Suprapubic skin (tissue), 4 donors: ENCODE results near the gene CERS3. TPM values are rescaled to one million over a fixed set of nuclear protein-coding genes. Genes with fewer than 3 reads are reported as not detected.

Experiments
- DNase-seq, 2 donors: peaks; one replicate each; pipeline ENCODE4 v3.0.0-alpha.2; 2019; ENCODE audit warnings: low spot score in 2 of 2
- H3K27ac ChIP-seq: fragments of 200-600 bp; sonication (generic); one replicate; pipeline ENCODE4 v1.5.1; 2019
- H3K27me3 ChIP-seq: fragments of 200-600 bp; sonication (generic); one replicate; pipeline ENCODE4 v1.5.1; 2019
- H3K36me3 ChIP-seq: fragments of 200-600 bp; sonication (generic); one replicate; pipeline ENCODE4 v1.5.1; 2019
- H3K4me1 ChIP-seq: fragments of 200-600 bp; sonication (generic); one replicate; pipeline ENCODE4 v1.5.1; 2019
- H3K4me3 ChIP-seq: fragments of 200-600 bp; sonication (generic); one replicate; pipeline ENCODE4 v1.5.1; 2019; ENCODE audit warnings: mild to moderate bottlenecking
- H3K9me3 ChIP-seq: fragments of 200-600 bp; sonication (generic); one replicate; pipeline ENCODE4 v1.5.1; 2019
- EP300 ChIP-seq: sonication (generic); formaldehyde crosslinking; IDR thresholded peaks from one replicate; pipeline ENCODE4 v1.6.1; 2017; ENCODE audit warnings: antibody characterized with exemption
- POLR2A ChIP-seq, 2 donors: fragments of 450-650 bp; IDR thresholded peaks; one replicate each; pipeline ENCODE4 v1.6.1; 2017; ENCODE audit warnings: antibody characterized with exemption in 2 of 2, mild to moderate bottlenecking in 2 of 2, moderate library complexity in 2 of 2
- POLR2AphosphoS5 ChIP-seq, 3 donors: sonication (generic); formaldehyde crosslinking; IDR thresholded peaks; one replicate each; pipeline ENCODE4 v1.6.1; 2017; ENCODE audit warnings: antibody characterized with exemption in 3 of 3
- WGBS: methylation state at CpG from one replicate; pipeline ENCODE4 v1.1.5; 2018; 5-methylcytosine and 5-hydroxymethylcytosine counted together
- total RNA-seq, 4 donors: library from RNA; depleted of rRNA; stranded (reverse); fragments of >200 nt; gene quantifications; one replicate each; pipeline ENCODE4 v1.1.0, GENCODE V29; 2016
- TF ChIP-seq, protein P1 (sequence below), 2 donors: fragments of 200-600 bp in 1 of 2; fragments of 450-650 bp in 1 of 2; sonication (generic) in 1 of 2; IDR thresholded peaks; one replicate each; pipeline ENCODE4 v1.5.1; 2016 to 2019; ENCODE audit warnings: antibody characterized with exemption in 2 of 2, mild to moderate bottlenecking in 1 of 2, moderate library complexity in 1 of 2

CERS3 gene
- total RNA-seq, 4 donors from 2014 or later = 106 to 151 (median 120) TPM

DNA sequence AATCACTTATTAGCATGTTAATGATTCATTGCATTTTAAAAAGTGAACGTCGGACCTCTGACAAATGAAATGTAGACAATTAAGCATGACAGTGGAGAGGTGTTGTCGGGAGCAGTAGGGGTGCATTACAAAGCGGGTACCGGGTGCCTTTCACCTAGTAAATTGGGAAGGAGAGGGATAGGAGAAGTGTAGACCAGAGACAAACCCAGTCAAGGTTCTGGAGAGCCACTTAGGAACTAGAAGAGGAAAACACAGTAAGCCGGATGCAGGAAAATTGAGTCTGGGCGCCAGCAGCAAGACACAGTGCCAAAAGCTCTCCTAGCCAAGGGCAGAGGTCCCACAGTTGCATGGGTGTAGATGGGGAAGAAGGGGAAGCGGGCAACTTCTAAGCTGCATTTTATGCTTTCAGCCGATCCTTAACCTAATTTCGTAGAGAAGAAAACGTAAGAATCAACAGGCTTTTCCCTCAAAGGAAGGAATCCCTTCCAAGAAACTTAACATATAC lies 3.1 kb upstream of the CERS3 start:
- 48% methylated on average over 11 of the region's 11 CpGs for WGBS
- no peak overlapping the region for H3K4me3 ChIP-seq
- no peaks in the 10 kb centered on the region for H3K36me3 ChIP-seq

DNA sequence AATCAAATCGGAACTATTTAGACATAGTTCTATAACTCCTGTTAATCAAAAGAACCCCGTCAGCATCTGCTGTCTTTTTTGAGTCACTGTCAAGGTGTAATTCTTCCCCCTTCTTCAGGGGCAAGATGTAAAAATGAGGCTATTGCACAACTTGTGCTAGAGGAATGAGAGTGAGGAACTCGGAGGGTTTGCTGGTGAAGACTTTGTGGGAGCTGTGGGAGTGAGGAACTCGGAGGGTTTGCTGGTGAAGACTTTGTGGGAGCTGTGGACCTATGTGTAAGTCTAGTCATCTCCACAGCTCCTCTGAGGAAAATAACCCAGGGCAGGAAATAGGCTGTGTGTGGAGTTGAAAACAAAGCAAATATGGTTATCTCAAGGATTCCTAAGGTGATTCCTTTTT lies 2.5 kb upstream of the CERS3 start:
- H3K4me3 ChIP-seq = no peak overlapping the region
- H3K27me3 ChIP-seq = no peaks in the 10 kb centered on the region
- no peak for DNase-seq
- H3K27ac ChIP-seq = no peak overlapping the region
- peaks cover 18% of the 10 kb centered on the region for H3K4me1 ChIP-seq
- TF ChIP-seq EP300 = no peak
- no peak for TF ChIP-seq POLR2AphosphoS5 (IDR thresholded peaks at IDR 0.05)
- TF ChIP-seq, protein P1, sequence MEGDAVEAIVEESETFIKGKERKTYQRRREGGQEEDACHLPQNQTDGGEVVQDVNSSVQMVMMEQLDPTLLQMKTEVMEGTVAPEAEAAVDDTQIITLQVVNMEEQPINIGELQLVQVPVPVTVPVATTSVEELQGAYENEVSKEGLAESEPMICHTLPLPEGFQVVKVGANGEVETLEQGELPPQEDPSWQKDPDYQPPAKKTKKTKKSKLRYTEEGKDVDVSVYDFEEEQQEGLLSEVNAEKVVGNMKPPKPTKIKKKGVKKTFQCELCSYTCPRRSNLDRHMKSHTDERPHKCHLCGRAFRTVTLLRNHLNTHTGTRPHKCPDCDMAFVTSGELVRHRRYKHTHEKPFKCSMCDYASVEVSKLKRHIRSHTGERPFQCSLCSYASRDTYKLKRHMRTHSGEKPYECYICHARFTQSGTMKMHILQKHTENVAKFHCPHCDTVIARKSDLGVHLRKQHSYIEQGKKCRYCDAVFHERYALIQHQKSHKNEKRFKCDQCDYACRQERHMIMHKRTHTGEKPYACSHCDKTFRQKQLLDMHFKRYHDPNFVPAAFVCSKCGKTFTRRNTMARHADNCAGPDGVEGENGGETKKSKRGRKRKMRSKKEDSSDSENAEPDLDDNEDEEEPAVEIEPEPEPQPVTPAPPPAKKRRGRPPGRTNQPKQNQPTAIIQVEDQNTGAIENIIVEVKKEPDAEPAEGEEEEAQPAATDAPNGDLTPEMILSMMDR (IDR thresholded peaks at IDR 0.05) = no peak
- TF ChIP-seq POLR2A (IDR thresholded peaks at IDR 0.05) = no peak
- H3K36me3 ChIP-seq = no peaks in the 10 kb centered on the region
- H3K9me3 ChIP-seq = no peaks in the 10 kb centered on the region
- 89% methylated on average over 4 of the region's 4 CpGs for WGBS

More for the DNA sequence above, 3.1 kb upstream of the CERS3 start:
- no peak overlapping the region for H3K27ac ChIP-seq
- H3K27me3 ChIP-seq = no peaks in the 10 kb centered on the region
- DNase-seq = no peak
- no peak for TF ChIP-seq EP300
- TF ChIP-seq, protein P1 (IDR thresholded peaks at IDR 0.05) = no peak
- no peak for TF ChIP-seq POLR2A (IDR thresholded peaks at IDR 0.05)
- TF ChIP-seq POLR2AphosphoS5 (IDR thresholded peaks at IDR 0.05) = no peak
- H3K4me1 ChIP-seq = peaks cover 14% of the 10 kb centered on the region
- no peaks in the 10 kb centered on the region for H3K9me3 ChIP-seq

DNA sequence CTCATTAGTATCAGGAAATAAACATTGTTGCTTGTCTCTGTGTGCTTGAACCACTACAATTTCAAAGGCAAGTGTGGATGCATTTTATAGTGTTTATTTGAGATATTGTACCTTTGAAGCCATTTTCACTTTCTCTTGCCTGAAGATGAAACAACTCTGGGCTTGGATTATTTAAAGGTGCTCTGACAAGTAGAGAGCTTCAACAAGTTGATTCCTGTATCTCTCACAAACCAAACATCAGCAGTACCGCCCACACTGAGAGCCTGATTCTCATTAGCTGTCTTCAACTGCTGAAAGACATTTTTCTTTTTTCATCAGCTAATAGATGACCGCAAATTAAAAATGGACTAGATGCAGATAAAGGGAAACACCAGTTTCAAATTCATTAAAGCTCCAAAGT lies 806 bp upstream of the CERS3 start:
- 42% methylated on average over 2 of the region's 2 CpGs for WGBS
- TF ChIP-seq POLR2A (IDR thresholded peaks at IDR 0.05) = no peak
- TF ChIP-seq, protein P1 (IDR thresholded peaks at IDR 0.05) = no peak
- no peak for TF ChIP-seq EP300
- TF ChIP-seq POLR2AphosphoS5 (IDR thresholded peaks at IDR 0.05) = no peak
- Histone ChIP-seq H3K9me3 (no peaks in the 10 kb centered on the region), H3K27ac (peak overlapping the region; percentile 82), H3K4me1 (peaks cover 32% of the 10 kb centered on the region), H3K27me3 (no peaks in the 10 kb centered on the region), H3K36me3 (no peaks in the 10 kb centered on the region), H3K4me3 (peak overlapping the region; percentile 39)
- DNase-seq = no peak

DNA sequence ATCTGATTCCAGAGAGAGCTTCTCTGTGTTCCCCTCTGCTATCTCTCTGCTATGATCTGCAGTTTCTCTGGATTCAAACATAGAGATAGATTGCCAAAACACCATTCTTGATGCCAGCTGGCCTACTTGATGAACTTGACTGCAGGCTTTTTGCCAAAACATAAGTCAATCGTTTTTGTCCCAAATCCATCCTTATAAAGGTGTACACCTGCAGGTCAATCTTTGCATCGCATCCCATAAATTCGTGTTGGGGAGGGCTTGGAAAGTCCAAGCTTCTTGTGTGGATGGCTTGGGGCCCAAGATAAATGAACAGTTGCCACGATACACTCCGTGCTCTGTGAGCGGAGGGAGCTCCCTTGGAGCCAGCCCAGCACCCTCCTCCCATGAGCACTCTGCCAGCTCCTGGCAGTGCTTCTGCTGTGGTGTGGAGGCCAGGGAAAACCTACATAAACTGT lies 2.7 kb downstream of the CERS3 start:
- Histone ChIP-seq H3K4me3 (peak overlapping the region; percentile 15), H3K27ac (peak overlapping the region; percentile 20), H3K36me3 (no peaks in the 10 kb centered on the region)

DNA sequence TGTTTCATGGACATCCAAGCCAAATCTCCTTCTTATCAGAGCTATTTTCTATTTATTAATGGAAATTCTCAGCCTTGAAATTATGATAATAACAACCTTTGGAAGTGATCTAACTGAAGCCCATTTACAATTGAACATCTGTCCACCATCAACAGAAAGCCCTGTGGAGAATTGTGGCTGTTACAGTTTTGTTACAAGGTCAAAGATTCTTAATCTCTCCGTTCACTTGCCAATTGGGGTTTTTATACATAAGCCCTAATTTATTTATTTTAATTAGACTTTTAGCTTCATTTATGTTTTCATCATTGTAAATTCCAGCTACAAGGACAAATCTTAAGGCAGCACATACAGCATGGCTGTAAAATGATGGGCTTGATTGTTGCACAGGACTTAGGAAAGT lies 3.3 kb downstream of the CERS3 start:
- no peaks in the 10 kb centered on the region for H3K9me3 ChIP-seq
- no peak for TF ChIP-seq POLR2AphosphoS5 (IDR thresholded peaks at IDR 0.05)
- no peak for TF ChIP-seq EP300
- no peak for TF ChIP-seq POLR2A (IDR thresholded peaks at IDR 0.05)
- TF ChIP-seq, protein P1 (IDR thresholded peaks at IDR 0.05) = no peak
- no peak for DNase-seq
- H3K27ac ChIP-seq = peak overlapping the region; percentile 20
- H3K4me3 ChIP-seq = peak overlapping the region; percentile 15
- WGBS = 35% methylated on average over 1 of the region's 1 CpG
- H3K36me3 ChIP-seq = peaks cover 2% of the 10 kb centered on the region
- H3K4me1 ChIP-seq = peaks cover 25% of the 10 kb centered on the region
- H3K27me3 ChIP-seq = no peaks in the 10 kb centered on the region

More for the DNA sequence above, 2.7 kb downstream of the CERS3 start:
- Histone ChIP-seq H3K9me3 (no peaks in the 10 kb centered on the region), H3K4me1 (peaks cover 25% of the 10 kb centered on the region), H3K27me3 (no peaks in the 10 kb centered on the region)
- peak in 1 of 3 donors; percentile 31 for TF ChIP-seq POLR2AphosphoS5 (IDR thresholded peaks at IDR 0.05)
- TF ChIP-seq POLR2A (IDR thresholded peaks at IDR 0.05) = no peak
- peak in 1 of 2 donors; percentile 72 for DNase-seq
- 22% methylated on average over 5 of the region's 6 CpGs for WGBS

DNA sequence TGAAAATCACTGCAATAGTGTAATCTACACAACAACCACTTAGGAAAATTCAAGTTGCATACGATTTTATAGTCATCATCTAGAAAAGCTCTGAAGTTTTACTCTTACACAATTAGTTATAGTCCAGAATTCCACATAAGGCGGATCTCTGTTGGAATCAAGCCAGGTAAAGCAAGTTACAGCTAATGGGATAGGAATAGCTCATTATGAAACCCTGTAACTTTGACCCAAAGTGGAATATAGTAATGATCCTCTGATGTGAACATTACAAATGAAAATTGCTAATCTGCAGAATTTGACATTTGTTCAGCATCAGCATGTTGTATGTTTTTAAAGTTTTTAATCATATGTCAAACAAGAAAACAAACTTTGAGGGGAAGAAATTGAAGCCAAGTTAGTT lies 4.4 kb downstream of the CERS3 start:
- 60% methylated on average over 2 of the region's 2 CpGs for WGBS

More for the DNA sequence above, 4.4 kb downstream of the CERS3 start:
- H3K9me3 ChIP-seq = no peaks in the 10 kb centered on the region
- TF ChIP-seq EP300 (no peak), POLR2AphosphoS5 (IDR thresholded peaks at IDR 0.05) (no peak), POLR2A (IDR thresholded peaks at IDR 0.05) (no peak)
- TF ChIP-seq, protein P1 (IDR thresholded peaks at IDR 0.05) = no peak
- no peak for DNase-seq
- H3K4me1 ChIP-seq = peaks cover 25% of the 10 kb centered on the region
- peaks cover 8% of the 10 kb centered on the region for H3K36me3 ChIP-seq
- no peak overlapping the region for H3K4me3 ChIP-seq
- no peak overlapping the region for H3K27ac ChIP-seq
- no peaks in the 10 kb centered on the region for H3K27me3 ChIP-seq
